K562 (cell line): ENCODE results near the gene CAPN13. TPM values are rescaled to one million over a fixed set of nuclear protein-coding genes. Genes with fewer than 3 reads are reported as not detected.

Experiments used
- ATAC-seq: fragments of 200-7000 bp; cut with Tn5 transposase; 3 replicates; pipeline ENCODE4 v1.9.1; 2020; ENCODE audit warnings: moderate library complexity
- BruUV-seq: library from RNA; stranded (reverse); fragments of 400-500 nt; replicated peaks from 2 replicates; lab custom pipeline; 2021; lab: Mats Ljungman, UMichigan
- CTCF ChIA-PET: fragments of 300-600 bp; formaldehyde crosslinking; extraction: SDS; loops from one replicate; lab custom pipeline; 2021; ENCODE audit warnings: low intra/inter-chr PET ratio; lab: Yijun Ruan, JAX
- POLR2A ChIA-PET: fragments of 300-600, 350-650 bp; sonication (Branson Sonifier 250); formaldehyde crosslinking; extraction: SDS; loops from one replicate; lab custom pipeline; 2021; ENCODE audit warnings: antibody characterized with exemption, inconsistent platforms; lab: Yijun Ruan, JAX
- DNase-seq, 4 experiments: peaks; one replicate each; pipeline versions ENCODE4 v3.0.0 to v3.0.0-alpha.2; 2011 to 2018; ENCODE audit warnings: low spot score in 3 of 4, mixed read lengths in 3 of 4; ENCODE audit errors: extremely low read depth in 1 of 4
- FAIRE-seq: peaks from 2 replicates; lab custom pipeline; 2011; peaks lifted over from hg19 to GRCh38; lab: Jason Lieb, UNC
- H2AFZ ChIP-seq: 2 replicates; pipeline ENCODE4 v1.6.0; 2011; ENCODE audit warnings: low read depth, low read length, control low read depth, inconsistent platforms
- H3K27ac ChIP-seq: fragments of 200-600 bp; 3 replicates; pipeline ENCODE4 v1.8.0; 2011; ENCODE audit warnings: low read depth, mild to moderate bottlenecking, control low read depth, inconsistent platforms, low read length, moderate library complexity, mixed read lengths; ENCODE audit errors: extremely low read depth
- H3K27me3 ChIP-seq, 2 experiments: fragments of 300-600 bp in 1 of 2; 2 replicates in 1 of 2; 3 replicates in 1 of 2; pipeline versions ENCODE4 v1.6.0 to v1.8.0; 2011; ENCODE audit warnings: inconsistent platforms in 2 of 2, low read length in 2 of 2, mild to moderate bottlenecking in 1 of 2, mixed read lengths in 1 of 2, moderate library complexity in 1 of 2; ENCODE audit not compliant: control insufficient read depth in 2 of 2, insufficient read depth in 2 of 2
- H3K36me3 ChIP-seq: fragments of 300-600 bp; 3 replicates; pipeline ENCODE4 v1.8.0; 2011; ENCODE audit warnings: mild to moderate bottlenecking, low read length, inconsistent platforms; ENCODE audit not compliant: control insufficient read depth, insufficient read depth
- H3K4me1 ChIP-seq, 2 experiments: fragments of 200-600 bp in 1 of 2; replicated peaks in 1 of 2; 2 replicates in 1 of 2; 3 replicates in 1 of 2; pipeline versions ENCODE4 v1.5.1 to v1.8.0; 2011; ENCODE audit warnings: inconsistent platforms in 2 of 2, low read length in 2 of 2, mild to moderate bottlenecking in 1 of 2, mixed read lengths in 1 of 2, moderate library complexity in 1 of 2; ENCODE audit not compliant: control insufficient read depth in 2 of 2, insufficient read depth in 2 of 2
- H3K4me2 ChIP-seq: 2 replicates; pipeline ENCODE4 v1.6.1; 2011; ENCODE audit warnings: low read length, control low read depth, inconsistent platforms, mixed read lengths; ENCODE audit not compliant: insufficient read depth
- H3K4me3 ChIP-seq: fragments of 200-600 bp; sonication (generic), shearing (Covaris generic); 2 replicates; pipeline ENCODE4 v1.5.1; 2016; ENCODE audit warnings: control low read depth, inconsistent platforms
- H3K79me2 ChIP-seq: fragments of 200-600 bp; 3 replicates; pipeline ENCODE4 v1.8.0; 2011; ENCODE audit warnings: low read length, inconsistent platforms; ENCODE audit not compliant: control insufficient read depth, insufficient read depth
- H3K9ac ChIP-seq, 2 experiments: 2 replicates each; pipeline versions ENCODE4 v1.6.0 to v1.6.1; 2011; ENCODE audit warnings: low read depth in 2 of 2, low read length in 2 of 2, control low read depth in 1 of 2, inconsistent platforms in 1 of 2, mild to moderate bottlenecking in 1 of 2, mixed read lengths in 1 of 2; ENCODE audit not compliant: insufficient read depth in 1 of 2
- H3K9me1 ChIP-seq: one replicate; pipeline ENCODE4 v1.6.0; 2011; ENCODE audit warnings: inconsistent platforms, mild to moderate bottlenecking, low read length, moderate library complexity; ENCODE audit not compliant: control insufficient read depth, insufficient read depth
- H3K9me3 ChIP-seq: replicated peaks from 2 replicates; pipeline ENCODE4 v1.5.1; 2011; ENCODE audit warnings: low read depth, low read length, inconsistent platforms; ENCODE audit not compliant: control insufficient read depth, insufficient read depth
- H4K20me1 ChIP-seq: replicated peaks from 2 replicates; pipeline ENCODE4 v1.6.1; 2011; ENCODE audit warnings: low read length, inconsistent platforms, mixed read lengths; ENCODE audit not compliant: control insufficient read depth, insufficient read depth
- LEF1 ChIP-seq: fragments of 450-650 bp; IDR thresholded peaks from 2 replicates; pipeline ENCODE4 v1.6.1; 2016; ENCODE audit warnings: mild to moderate bottlenecking
- PCBP1 ChIP-seq: fragments of 200-400 bp; formaldehyde crosslinking; IDR thresholded peaks from 2 replicates; pipeline ENCODE4 v1.6.1; 2018; ENCODE audit warnings: mild to moderate bottlenecking, low read depth, low read length; ENCODE audit not compliant: poor library complexity, severe bottlenecking
- POLR2G ChIP-seq: fragments of 200-400 bp; formaldehyde crosslinking; IDR thresholded peaks from 2 replicates; pipeline ENCODE4 v1.6.1; 2017; ENCODE audit warnings: low read depth, mild to moderate bottlenecking, antibody characterized with exemption, low read length, moderate library complexity
- TRIM24 ChIP-seq, 2 experiments: fragments of 450-650 bp; IDR thresholded peaks; 2 replicates each; pipeline ENCODE4 v1.6.1; 2016
- U2AF1 ChIP-seq: fragments of 200-400 bp; formaldehyde crosslinking; optimal IDR thresholded peaks from 2 replicates; pipeline ENCODE3; 2017; ENCODE audit warnings: mild to moderate bottlenecking, low read depth, low read length, moderate library complexity
- ZNF316 ChIP-seq: fragments of 450-650 bp; IDR thresholded peaks from 2 replicates; pipeline ENCODE4 v1.6.1; 2016
- WGBS: fragments of 100-300 bp; shearing (Covaris generic); methylation state at CpG from one replicate; pipeline ENCODE4 v1.1.6; 2016; ENCODE audit warnings: low coverage, mixed read lengths; ENCODE audit not compliant: insufficient coverage; ENCODE audit errors: missing lambda C conversion rate; 5-methylcytosine and 5-hydroxymethylcytosine counted together
- in situ Hi-C: fragments of 300-500 bp; cut with MboI; formaldehyde crosslinking; loops from 4 replicates; pipeline ENCODE4 v1.15.0; 2018; ENCODE audit warnings: inconsistent platforms, mixed read lengths
- intact Hi-C: fragments of 100-400 bp; cut with micrococcal nuclease; formaldehyde crosslinking; loops from 2 replicates; pipeline ENCODE4 v1.14.2; 2022
- polyA plus RNA-seq, 8 experiments: library from polyadenylated mRNA; depleted of rRNA in 4 of 8; stranded (reverse) in 5 of 8; unstranded in 3 of 8; fragments of >200 nt; fragmentation: Nextera tagmentation in 2 of 8; fragmentation: Illumina TruSeq in 1 of 8; extraction: Ambion mirVana in 2 of 8; extraction: Trizol in 1 of 8; gene quantifications; 2 replicates each; pipeline versions ENCODE4 v1.2.1 to v1.2.3, GENCODE V29; 2011 to 2014; ENCODE audit warnings: inconsistent platforms in 1 of 8, missing spikeins in 1 of 8
- total RNA-seq, 7 experiments: library from RNA; depleted of rRNA in 6 of 7; stranded (reverse); fragments of >200 nt in 6 of 7; fragmentation: Illumina TruSeq in 2 of 7; extraction: Trizol in 2 of 7; gene quantifications; 2 replicates each; pipeline versions ENCODE4 v1.2.1 to v1.2.3, GENCODE V29; 2011 to 2021; ENCODE audit warnings: low replicate concordance in 1 of 7
- TF ChIP-seq, protein P1 (sequence below): fragments of 450-650 bp; formaldehyde crosslinking; conservative IDR thresholded peaks from 2 replicates; pipeline ENCODE4 v1.4.0; 2022; ENCODE audit warnings: mild to moderate bottlenecking, missing genetic modification characterization

Gene CAPN13
- total and polyA plus RNA-seq, 9 of the 15 experiments (the other 6 are each of a cell fraction or from before 2014, with no cell fraction given): not detected

DNA sequence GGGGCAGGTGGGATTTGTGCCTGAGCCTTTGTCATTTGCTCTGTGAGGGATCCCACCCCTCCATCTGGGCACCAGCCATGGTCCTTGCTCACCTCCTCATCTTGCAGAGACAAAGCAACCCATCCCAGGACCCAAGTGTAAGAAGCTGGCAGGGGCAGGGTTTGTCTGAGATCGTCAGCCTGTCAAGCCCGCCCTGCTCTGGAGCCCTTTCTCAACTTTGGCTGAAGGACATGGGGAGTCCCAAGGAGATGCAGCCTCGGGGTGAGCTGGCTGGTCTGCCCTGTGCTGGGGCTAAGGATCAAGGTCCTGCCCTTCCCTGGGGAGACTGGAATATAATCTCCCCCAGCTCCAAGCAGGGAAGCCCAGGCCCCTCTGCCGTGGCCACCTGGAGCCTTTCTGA lies 86.0 kb downstream of the CAPN13 start:
- in situ Hi-C loops: no loop called here
- no peak for DNase-seq
- 0% methylated on average over 4 of the region's 4 CpGs for WGBS

More for the DNA sequence above, 86.0 kb downstream of the CAPN13 start:
- H3K79me2 ChIP-seq: no peaks in the 10 kb centered on the region
- TF ChIP-seq PCBP1 (no peak), LEF1 (no peak), ZNF316 (no peak), U2AF1 (no peak), TRIM24 (IDR thresholded peaks at IDR 0.05) (no peak), POLR2G (no peak)
- TF ChIP-seq, protein P1, sequence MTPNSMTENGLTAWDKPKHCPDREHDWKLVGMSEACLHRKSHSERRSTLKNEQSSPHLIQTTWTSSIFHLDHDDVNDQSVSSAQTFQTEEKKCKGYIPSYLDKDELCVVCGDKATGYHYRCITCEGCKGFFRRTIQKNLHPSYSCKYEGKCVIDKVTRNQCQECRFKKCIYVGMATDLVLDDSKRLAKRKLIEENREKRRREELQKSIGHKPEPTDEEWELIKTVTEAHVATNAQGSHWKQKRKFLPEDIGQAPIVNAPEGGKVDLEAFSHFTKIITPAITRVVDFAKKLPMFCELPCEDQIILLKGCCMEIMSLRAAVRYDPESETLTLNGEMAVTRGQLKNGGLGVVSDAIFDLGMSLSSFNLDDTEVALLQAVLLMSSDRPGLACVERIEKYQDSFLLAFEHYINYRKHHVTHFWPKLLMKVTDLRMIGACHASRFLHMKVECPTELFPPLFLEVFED (CRISPR knock-in tag): no peak
- TF ChIP-seq, all 486 proteins: peak for 0
- Histone ChIP-seq H3K9me3 (no peaks in the 10 kb centered on the region), H3K9ac (no peak overlapping the region), H3K4me1 (no peaks in the 10 kb centered on the region), H3K27ac (no peak overlapping the region), H4K20me1 (no peaks in the 10 kb centered on the region), H3K27me3 (peaks cover 0 to 10% of the 10 kb centered on the region in 2 experiments; a peak in 3 of 5 replicates), H3K4me3 (no peak overlapping the region), H3K9me1 (no peaks in the 10 kb centered on the region), H2AFZ (no peak overlapping the region), H3K36me3 (no peaks in the 10 kb centered on the region), H3K4me2 (no peak overlapping the region)
- BruUV-seq: no TSS peak
- ChIA-PET POLR2A (no interaction called here), CTCF (no interaction called here)
- ATAC-seq: no peak
- no peak for FAIRE-seq
- intact Hi-C loops: no loop called here
